Stimulated activated naive CD8-positive, alpha-beta T cell treated with anti-CD3 and anti-CD28 coated beads, Interleukin-15, Interleukin-2, amounts not matched to agents 100 U/mL and 50 U/mL, for 24 hours (primary cell): ENCODE measurements around the gene PSMD13.

ENCODE experiments used
- ATAC-seq: fragments of 150-1000 bp; cut with Tn5 transposase; one replicate; pipeline ENCODE4 v1.10.0; 2021
- DNase-seq: peaks from one replicate; pipeline ENCODE4 v3.0.0; 2021

PSMD13 gene

GRCh38 chr11:204587-205109, 32.1 kb upstream of the PSMD13 start:
- ATAC-seq: no peak
- no peak for DNase-seq

GRCh38 chr11:205221-206001, 31.4 kb upstream of the PSMD13 start:
- no peak for ATAC-seq
- no peak for DNase-seq

GRCh38 chr11:206002-206384, 30.8 kb upstream of the PSMD13 start:
- no peak for DNase-seq
- no peak for ATAC-seq

- no peak for DNase-seq
These were observed 30.1 kb upstream of the PSMD13 start for GRCh38 chr11:206526-207207.

GRCh38 chr11:207208-207862, 29.4 kb upstream of the PSMD13 start, which contains the start of the genes BET1L and RIC8A:
Gene BET1L (minus strand): TSS chr11:207399. CDS start chr11:207321, 78 bp downstream.
Gene RIC8A (plus strand): TSS chr11:207708. CDS start chr11:208855, 1,147 bp downstream.
- peak; percentile 96 for DNase-seq

More at GRCh38 chr11:206526-207207, 30.1 kb upstream of the PSMD13 start:
- no peak for ATAC-seq

GRCh38 chr11:207863-208180, 29.0 kb upstream of the PSMD13 start:
- DNase-seq (no peak), ATAC-seq (peak; percentile 1)

More at GRCh38 chr11:207208-207862, 29.4 kb upstream of the PSMD13 start, which contains the start of the genes BET1L and RIC8A:
- ATAC-seq: peak; percentile 86

GRCh38 chr11:208181-208916, 28.4 kb upstream of the PSMD13 start:
- peak; percentile 75 for ATAC-seq

GRCh38 chr11:208917-209260, 27.9 kb upstream of the PSMD13 start:
- no peak for DNase-seq
- ATAC-seq: no peak

More at GRCh38 chr11:208181-208916, 28.4 kb upstream of the PSMD13 start:
- peak; percentile 87 for DNase-seq

- DNase-seq (no peak), ATAC-seq (no peak)
These were observed 27.3 kb upstream of the PSMD13 start for GRCh38 chr11:209275-210121.

- DNase-seq (no peak), ATAC-seq (no peak)
These were observed 26.5 kb upstream of the PSMD13 start for GRCh38 chr11:210122-210802.

- ATAC-seq: no peak
- no peak for DNase-seq
These were observed 26.0 kb upstream of the PSMD13 start for GRCh38 chr11:210803-211180.

GRCh38 chr11:211295-211694, 25.5 kb upstream of the PSMD13 start:
- no peak for ATAC-seq
- DNase-seq: no peak

GRCh38 chr11:211741-212140, 25.0 kb upstream of the PSMD13 start:
- DNase-seq (no peak), ATAC-seq (no peak)

- DNase-seq: no peak
These were observed 24.4 kb upstream of the PSMD13 start for GRCh38 chr11:212150-213100.

GRCh38 chr11:213111-213510, 23.7 kb upstream of the PSMD13 start:
- ATAC-seq (no peak), DNase-seq (no peak)

More at GRCh38 chr11:212150-213100, 24.4 kb upstream of the PSMD13 start:
- no peak for ATAC-seq

GRCh38 chr11:214083-214482, 22.7 kb upstream of the PSMD13 start:
- DNase-seq (no peak), ATAC-seq (no peak)

- DNase-seq (no peak), ATAC-seq (no peak)
These were observed 21.2 kb upstream of the PSMD13 start for GRCh38 chr11:215581-216037.

GRCh38 chr11:216081-216974, 20.4 kb upstream of the PSMD13 start:
- no peak for ATAC-seq
- no peak for DNase-seq
